DOHH2 (cell line): ENCODE data around the gene CD59.
"Not testable (repeated sequence)": the region's sequence is repeated elsewhere in the genome, so short reads cannot be mapped to it uniquely, and the experiment has no call there.

Experiments used
- EZH2phosphoT487 ChIP-seq: fragments of 200-600 bp; sonication (generic); IDR thresholded peaks from 2 replicates; pipeline ENCODE4 v1.6.1; 2017; ENCODE audit warnings: borderline replicate concordance, mild to moderate bottlenecking, antibody characterized with exemption, low read length, moderate library complexity, mixed read lengths
- TF ChIP-seq, protein P1 (sequence below): fragments of 200-600 bp; sonication (generic); IDR thresholded peaks from one replicate; pipeline ENCODE4 v1.5.1; 2014; ENCODE audit warnings: antibody characterized with exemption, mild to moderate bottlenecking, low read depth, low read length; ENCODE audit not compliant: poor library complexity, severe bottlenecking

DNA sequence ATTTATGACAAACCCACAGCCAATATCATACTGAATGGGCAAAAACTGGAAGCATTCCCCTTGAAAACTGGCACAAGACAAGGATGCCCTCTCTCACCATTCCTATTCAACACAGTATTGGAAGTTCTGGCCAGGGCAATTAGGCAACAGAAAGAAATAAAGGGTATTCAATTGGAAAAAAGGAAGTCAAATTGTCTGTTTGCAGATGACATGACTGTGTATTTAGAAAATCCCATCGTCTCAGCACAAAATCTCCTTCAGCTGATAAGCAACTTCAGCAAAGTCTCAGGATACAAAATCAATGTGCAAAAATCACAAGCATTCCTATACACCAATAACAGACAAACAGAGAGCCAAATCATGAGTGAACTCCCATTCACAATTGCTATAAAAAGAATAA lies 8.7 kb downstream of the CD59 start:
- TF ChIP-seq, protein P1, sequence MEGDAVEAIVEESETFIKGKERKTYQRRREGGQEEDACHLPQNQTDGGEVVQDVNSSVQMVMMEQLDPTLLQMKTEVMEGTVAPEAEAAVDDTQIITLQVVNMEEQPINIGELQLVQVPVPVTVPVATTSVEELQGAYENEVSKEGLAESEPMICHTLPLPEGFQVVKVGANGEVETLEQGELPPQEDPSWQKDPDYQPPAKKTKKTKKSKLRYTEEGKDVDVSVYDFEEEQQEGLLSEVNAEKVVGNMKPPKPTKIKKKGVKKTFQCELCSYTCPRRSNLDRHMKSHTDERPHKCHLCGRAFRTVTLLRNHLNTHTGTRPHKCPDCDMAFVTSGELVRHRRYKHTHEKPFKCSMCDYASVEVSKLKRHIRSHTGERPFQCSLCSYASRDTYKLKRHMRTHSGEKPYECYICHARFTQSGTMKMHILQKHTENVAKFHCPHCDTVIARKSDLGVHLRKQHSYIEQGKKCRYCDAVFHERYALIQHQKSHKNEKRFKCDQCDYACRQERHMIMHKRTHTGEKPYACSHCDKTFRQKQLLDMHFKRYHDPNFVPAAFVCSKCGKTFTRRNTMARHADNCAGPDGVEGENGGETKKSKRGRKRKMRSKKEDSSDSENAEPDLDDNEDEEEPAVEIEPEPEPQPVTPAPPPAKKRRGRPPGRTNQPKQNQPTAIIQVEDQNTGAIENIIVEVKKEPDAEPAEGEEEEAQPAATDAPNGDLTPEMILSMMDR: not testable (repeated sequence)
- TF ChIP-seq EZH2phosphoT487: not testable (repeated sequence)
